Measurements from ENCODE around the gene BTG1. TPM values are rescaled to one million over a fixed set of nuclear protein-coding genes. Genes with fewer than 3 reads are reported as not detected.
"Not testable (repeated sequence)": the region's sequence is repeated elsewhere in the genome, so short reads cannot be mapped to it uniquely, and the experiment has no call there.

BTG1 gene
- total RNA-seq, 1 experiment from 2014 or later = 14.4 TPM

GRCh38 chr12:92149563-92149962 is 3.9 kb upstream of the BTG1 start:
- no peak for DNase-seq (ENCODE audit: low read depth)

GRCh38 chr12:92147491-92147890 is 1.8 kb upstream of the BTG1 start:
- DNase-seq (ENCODE audit: low read depth) = no peak

GRCh38 chr12:92146497-92147224 is 1.0 kb upstream of the BTG1 start:
- no peak for DNase-seq (ENCODE audit: low read depth)

- no peak for DNase-seq (ENCODE audit: low read depth)
Measured at GRCh38 chr12:92145481-92145730, 240 bp downstream of the BTG1 start.

GRCh38 chr12:92144631-92145480 is 790 bp downstream of the BTG1 start:
- peak; percentile 87 for DNase-seq (ENCODE audit: low read depth)

- DNase-seq (ENCODE audit: low read depth) = peak; percentile 94
Measured at GRCh38 chr12:92143686-92144630, 1.7 kb downstream of the BTG1 start.

- DNase-seq (ENCODE audit: low read depth) = no peak
Measured at GRCh38 chr12:92143258-92143657, 2.4 kb downstream of the BTG1 start.

- DNase-seq (ENCODE audit: low read depth) = no peak
Measured at GRCh38 chr12:92142251-92142926, 3.3 kb downstream of the BTG1 start.

- no peak for DNase-seq (ENCODE audit: low read depth)
Measured at GRCh38 chr12:92141591-92142121, 4.0 kb downstream of the BTG1 start.

GRCh38 chr12:92140896-92141536 is 4.6 kb downstream of the BTG1 start:
- DNase-seq (ENCODE audit: low read depth) = no peak

GRCh38 chr12:92140156-92140555 is 5.5 kb downstream of the BTG1 start:
- DNase-seq (ENCODE audit: low read depth) = no peak

- peak; percentile 71 for DNase-seq (ENCODE audit: low read depth)
Measured at GRCh38 chr12:92139634-92140150, 6.0 kb downstream of the BTG1 start.

- DNase-seq (ENCODE audit: low read depth) = no peak
Measured at GRCh38 chr12:92138626-92139025, 7.0 kb downstream of the BTG1 start.

- no peak for DNase-seq (ENCODE audit: low read depth)
Measured at GRCh38 chr12:92138144-92138543, 7.5 kb downstream of the BTG1 start.

GRCh38 chr12:92136965-92137721 is 8.5 kb downstream of the BTG1 start:
- DNase-seq (ENCODE audit: low read depth) = peak; percentile 83

GRCh38 chr12:92136026-92136730 is 9.5 kb downstream of the BTG1 start:
- DNase-seq (ENCODE audit: low read depth) = no peak

- DNase-seq (ENCODE audit: low read depth) = not testable (repeated sequence)
Measured at GRCh38 chr12:92135541-92135940, 10.1 kb downstream of the BTG1 start.

GRCh38 chr12:92134638-92135274 is 10.9 kb downstream of the BTG1 start:
- peak; percentile 78 for DNase-seq (ENCODE audit: low read depth)

Data from M059J (cell line).